Daoy (cell line): ENCODE data around the gene TCERG1L. TPM values are rescaled to one million over a fixed set of nuclear protein-coding genes. Genes with fewer than 3 reads are reported as not detected.

Experiments used
- DNase-seq: peaks from one replicate; pipeline ENCODE4 v3.0.0-alpha.2; 2015; ENCODE audit warnings: low read depth
- total RNA-seq: library from RNA; depleted of rRNA; stranded (reverse); fragments of >200 nt; shearing (Covaris generic); gene quantifications from 2 replicates; pipeline ENCODE4 v1.2.3, GENCODE V29; 2014

The TCERG1L gene
- total RNA-seq, 1 experiment from 2014 or later = not detected

DNA sequence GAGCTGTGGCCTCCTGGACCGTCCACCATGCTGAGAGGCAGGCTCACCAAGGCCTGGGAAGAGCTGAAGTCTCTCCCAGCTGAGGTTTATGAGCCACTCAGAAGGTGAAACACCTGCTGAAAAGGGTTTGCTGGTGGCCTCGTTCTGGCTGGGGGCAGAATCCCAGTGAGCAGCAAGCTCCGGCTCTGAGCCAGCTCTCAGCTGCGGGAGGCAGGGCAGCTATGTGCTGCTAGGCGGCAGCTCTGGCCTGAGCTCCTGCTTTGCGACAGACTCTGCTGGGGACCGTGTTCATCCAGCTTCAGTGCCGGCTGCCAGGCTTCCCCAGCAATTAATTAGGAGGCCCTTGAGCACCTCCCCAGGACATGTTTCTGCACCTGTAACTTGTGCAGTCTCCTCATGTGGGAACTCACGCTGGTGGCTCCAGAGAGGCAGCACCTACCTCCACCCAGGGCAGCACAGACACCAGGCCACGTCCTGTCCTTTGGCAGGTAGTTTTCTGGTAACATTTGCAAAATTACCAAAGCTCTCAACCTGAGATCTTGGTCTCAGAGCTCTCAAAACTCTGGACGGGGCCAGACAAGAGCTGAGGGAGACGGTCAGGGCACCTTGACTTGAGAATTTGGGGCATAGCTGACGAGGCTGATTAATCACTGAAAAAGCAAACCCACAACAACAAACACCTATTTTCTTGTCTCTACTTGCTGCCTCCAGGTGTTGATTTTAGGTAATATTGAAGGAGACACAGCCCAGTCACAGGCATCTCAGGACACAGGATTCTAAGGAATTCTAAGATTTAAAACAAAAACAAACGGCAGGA lies 185.0 kb downstream of the TCERG1L start:
- DNase-seq = peak; percentile 12

GRCh38 chr10:131125511-131126225 lies 185.9 kb downstream of the TCERG1L start:
- DNase-seq = no peak

DNA sequence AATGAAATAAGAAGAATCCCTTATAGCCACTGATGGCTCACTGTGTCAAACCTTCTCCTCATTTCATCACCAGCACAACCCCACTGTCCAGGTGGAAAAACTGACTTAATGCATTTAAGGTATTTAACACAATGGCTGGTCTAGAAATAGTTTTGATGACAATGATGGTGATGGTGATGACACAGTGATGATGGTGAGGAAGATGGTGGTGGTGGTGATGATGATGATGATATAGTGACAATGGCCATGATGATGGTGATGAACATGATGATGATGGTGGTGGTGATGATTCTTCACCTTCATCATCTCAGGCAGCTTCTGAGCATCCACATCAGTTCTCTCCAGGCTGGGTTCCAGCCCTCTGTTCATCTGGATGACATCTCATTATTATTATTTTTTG lies 186.6 kb downstream of the TCERG1L start:
- DNase-seq = no peak

- DNase-seq = no peak
Measured at GRCh38 chr10:131123496-131123895, 188.0 kb downstream of the TCERG1L start.

DNA sequence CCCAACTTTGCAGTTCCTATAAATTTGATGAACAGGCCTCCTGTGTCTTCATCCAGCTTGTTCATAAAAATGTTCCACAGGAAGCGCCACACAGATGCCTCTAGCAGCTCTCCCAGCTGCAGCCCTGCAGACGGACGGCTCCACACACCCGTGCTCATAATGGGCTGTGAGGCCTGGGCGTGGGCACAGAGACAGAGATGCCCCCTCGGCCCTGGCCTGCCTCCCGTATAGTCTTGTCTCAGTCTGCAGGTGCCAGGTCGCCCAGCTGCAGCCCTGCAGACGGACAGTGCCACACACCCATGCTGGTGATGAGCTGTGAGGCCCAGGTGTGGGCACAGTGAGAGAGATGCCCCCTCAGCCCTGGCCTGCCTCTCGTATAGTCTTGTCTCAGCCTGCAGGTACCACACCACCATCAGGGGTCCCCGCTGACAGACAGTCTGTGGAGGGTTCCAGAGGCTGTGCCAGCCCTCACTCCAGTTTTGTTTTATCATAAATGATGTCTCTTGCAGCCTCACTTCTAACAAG lies 189.9 kb downstream of the TCERG1L start:
- no peak for DNase-seq

- no peak for DNase-seq
Measured at GRCh38 chr10:131119626-131120355, 191.7 kb downstream of the TCERG1L start.

- DNase-seq = no peak
Measured at GRCh38 chr10:131117416-131118212, 193.9 kb downstream of the TCERG1L start.

- DNase-seq = no peak
Measured at GRCh38 chr10:131116991-131117375, 194.5 kb downstream of the TCERG1L start.

DNA sequence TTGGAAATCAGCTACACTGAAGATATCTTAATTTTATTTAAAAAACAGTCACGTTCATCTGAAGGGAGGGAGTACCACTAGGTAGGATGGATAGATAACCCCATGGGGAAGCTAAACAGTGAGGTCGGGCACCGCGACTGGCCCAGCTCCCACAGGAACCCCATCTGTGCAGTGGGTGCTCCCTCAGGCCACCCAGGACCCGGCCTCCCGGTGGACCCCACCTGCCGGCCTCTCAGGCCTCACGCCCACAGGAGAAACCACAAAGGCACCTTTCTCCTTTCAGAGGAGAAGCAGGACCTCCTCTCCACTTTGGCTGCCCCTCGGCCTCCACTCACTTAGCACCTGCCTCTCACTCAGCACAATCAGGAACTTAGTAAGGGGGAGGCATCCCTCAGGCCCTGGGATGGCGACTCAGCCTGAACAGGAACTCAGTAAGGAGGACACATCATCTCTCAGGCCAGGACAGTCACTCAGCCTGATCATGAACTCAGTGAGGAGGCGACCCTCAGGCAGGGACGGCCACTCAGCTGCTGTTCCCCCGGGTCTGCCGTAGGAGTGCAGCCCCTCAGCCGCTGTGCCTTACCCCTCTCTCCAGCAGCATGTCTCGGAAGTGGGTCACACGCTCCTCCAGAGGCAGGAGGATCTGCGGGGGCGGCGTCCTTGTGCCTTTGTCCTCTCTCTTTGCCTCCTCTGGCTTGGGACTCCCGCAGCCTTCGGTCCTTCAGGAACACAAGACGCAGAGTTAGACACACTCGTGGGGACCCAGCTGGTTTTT lies 195.1 kb downstream of the TCERG1L start:
- no peak for DNase-seq

DNA sequence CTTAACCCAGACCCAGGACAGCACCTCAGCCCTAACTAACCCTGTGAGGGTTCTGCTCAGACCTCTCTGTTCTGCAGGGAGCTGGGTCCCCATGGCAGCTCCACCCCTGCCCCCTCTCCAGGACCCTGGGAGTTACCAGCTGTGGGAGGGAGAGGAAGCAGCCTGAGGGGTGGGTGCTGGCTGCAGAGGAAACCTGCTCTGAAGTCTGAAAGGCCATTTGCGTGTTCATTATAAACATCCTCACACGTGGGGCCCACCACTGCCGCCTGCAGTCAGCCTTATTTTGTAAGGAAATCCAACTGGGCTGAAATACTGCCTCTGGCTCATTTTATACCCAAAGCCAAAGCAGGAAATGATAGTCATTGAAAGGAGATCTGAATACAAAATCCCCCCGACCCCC lies 195.7 kb downstream of the TCERG1L start:
- no peak for DNase-seq

- no peak for DNase-seq
Measured at GRCh38 chr10:131115321-131115720, 196.2 kb downstream of the TCERG1L start.

DNA sequence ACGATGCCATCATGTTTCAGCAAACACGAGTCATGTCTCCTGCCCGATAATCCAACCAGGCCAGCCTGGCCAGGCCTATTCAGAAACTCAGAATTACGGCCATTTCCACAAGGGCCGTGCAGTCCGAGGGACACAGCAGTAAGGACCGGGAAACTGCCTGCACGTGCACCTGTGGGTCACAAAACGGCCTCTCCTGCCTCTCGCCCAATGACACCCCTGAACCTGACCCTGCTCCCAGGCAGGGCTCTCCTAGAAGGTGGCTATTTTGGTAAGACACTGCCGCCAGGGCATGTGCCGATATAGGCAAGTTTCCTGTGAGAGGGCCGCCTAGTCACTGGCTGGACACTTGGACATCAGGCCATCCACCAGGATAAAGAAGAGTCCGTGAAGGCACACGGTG lies 196.7 kb downstream of the TCERG1L start:
- DNase-seq = no peak

DNA sequence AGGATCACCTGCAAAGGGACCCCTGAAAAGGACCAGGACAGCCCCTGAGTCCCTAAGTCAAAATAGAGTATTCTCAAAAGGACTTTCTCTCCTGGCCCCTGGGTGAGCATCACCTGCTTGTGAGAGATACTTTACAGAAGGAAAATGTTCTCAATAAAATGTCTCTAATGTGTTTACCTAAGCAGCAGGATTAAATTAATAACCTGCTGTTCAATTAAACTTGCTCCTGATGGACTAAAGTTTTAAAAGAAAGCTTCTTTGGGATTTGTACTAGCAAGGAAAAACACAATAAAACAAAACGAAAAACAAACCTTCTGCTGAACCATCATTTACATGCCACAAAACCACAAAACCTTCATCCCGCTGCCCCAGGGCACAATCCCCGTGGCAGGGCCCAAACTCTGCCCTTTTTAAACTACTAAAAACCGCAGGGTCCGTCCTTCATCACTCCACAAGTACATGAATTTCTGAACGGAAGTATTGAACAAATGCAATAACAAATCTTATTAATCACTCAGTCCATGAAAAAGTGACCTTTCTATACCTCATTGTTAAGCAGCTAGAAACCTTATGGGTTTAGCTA lies 197.7 kb downstream of the TCERG1L start:
- no peak for DNase-seq

- no peak for DNase-seq
Measured at GRCh38 chr10:131113165-131113564, 198.4 kb downstream of the TCERG1L start.

DNA sequence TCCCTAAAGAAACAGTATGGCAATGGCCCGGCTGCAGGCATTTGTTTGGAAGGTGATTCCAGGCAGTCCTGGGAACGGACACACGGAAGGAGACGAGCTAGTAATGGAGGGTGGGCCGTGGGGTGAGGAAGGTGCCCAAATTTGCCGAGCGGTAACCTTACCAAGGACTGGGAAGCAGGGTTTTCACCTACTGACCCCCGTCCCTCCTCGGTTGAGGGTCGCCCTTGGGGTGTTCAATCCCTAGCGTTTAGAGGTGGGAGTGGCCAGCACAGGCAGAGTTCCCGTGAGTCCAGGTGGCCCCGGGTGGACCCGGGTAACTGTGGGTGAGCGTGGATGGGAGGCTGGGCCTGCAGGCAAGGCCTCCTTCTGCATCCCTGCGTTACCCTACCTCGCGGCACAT lies 198.8 kb downstream of the TCERG1L start:
- no peak for DNase-seq

GRCh38 chr10:131111471-131112080 lies 199.9 kb downstream of the TCERG1L start:
- no peak for DNase-seq

- DNase-seq = no peak
Measured at GRCh38 chr10:131111007-131111406, 200.5 kb downstream of the TCERG1L start.

GRCh38 chr10:131110241-131110783 lies 201.2 kb downstream of the TCERG1L start:
- no peak for DNase-seq

- DNase-seq = no peak
Measured at GRCh38 chr10:131109726-131110125, 201.8 kb downstream of the TCERG1L start.

GRCh38 chr10:131109291-131109690 lies 202.2 kb downstream of the TCERG1L start:
- no peak for DNase-seq
